ENCODE measurements around the gene B9D2.

The B9D2 gene

DNA sequence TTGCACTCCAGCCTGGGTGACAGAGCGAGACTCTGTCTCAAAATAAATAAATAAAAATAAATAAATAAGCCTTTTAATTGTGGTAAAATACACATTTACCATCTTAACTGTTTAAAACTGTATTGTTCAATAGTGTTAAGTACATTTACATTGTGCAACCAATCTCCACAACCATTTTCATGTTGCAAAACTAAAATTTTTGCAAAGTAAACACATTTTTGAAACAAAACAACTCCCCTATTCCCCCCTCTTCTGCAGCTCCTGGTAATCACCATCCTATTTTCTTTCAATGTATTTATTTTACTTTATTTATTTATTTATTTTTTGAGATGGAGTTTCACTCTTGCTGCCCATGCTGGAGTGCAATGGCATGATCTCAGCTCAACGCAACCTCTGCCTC lies 5.8 kb upstream of the B9D2 start:
- Histone ChIP-seq H3K4me1 (ENCODE audit: control insufficient read depth, insufficient read depth, low read length) (no peaks in the 10 kb centered on the region), H3K9me3 (ENCODE audit: control insufficient read depth, insufficient read depth, low read length) (no peaks in the 10 kb centered on the region), H3K4me3 (ENCODE audit: low read depth, low read length) (no peak overlapping the region), H3K27ac (ENCODE audit: low read depth, low read length) (no peak overlapping the region), H3K27me3 (ENCODE audit: control insufficient read depth, insufficient read depth, low read length) (no peaks in the 10 kb centered on the region), H3K36me3 (ENCODE audit: control insufficient read depth, insufficient read depth, low read length) (no peaks in the 10 kb centered on the region), H3K9ac (ENCODE audit: low read depth, low read length) (no peak overlapping the region)

DNA sequence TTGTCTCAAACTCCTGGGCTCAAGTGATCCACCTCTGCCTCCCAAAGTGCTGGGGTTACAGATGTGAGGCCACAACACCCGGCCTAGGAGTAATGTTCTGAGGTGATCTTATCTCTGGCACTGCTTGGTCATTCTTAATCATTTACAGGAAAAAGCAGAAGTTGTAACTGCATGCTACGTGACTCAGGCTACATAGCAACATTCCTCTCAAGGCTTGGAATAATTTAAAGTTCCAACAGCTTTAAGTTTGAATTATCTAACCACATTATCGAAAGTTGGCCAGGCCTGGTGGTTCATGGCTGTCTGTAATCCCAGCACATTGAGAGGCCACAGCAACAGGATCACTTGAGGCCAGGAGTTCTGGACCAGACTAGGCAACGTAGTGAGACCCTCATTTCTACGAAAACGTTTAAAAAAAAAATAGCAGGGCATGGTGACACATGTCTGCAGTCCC lies 3.9 kb upstream of the B9D2 start:
- Histone ChIP-seq H3K9me3 (ENCODE audit: control insufficient read depth, insufficient read depth, low read length) (no peaks in the 10 kb centered on the region), H3K4me1 (ENCODE audit: control insufficient read depth, insufficient read depth, low read length) (peaks cover 8% of the 10 kb centered on the region), H3K36me3 (ENCODE audit: control insufficient read depth, insufficient read depth, low read length) (no peaks in the 10 kb centered on the region), H3K27me3 (ENCODE audit: control insufficient read depth, insufficient read depth, low read length) (no peaks in the 10 kb centered on the region), H3K4me3 (ENCODE audit: low read depth, low read length) (no peak overlapping the region), H3K27ac (ENCODE audit: low read depth, low read length) (no peak overlapping the region), H3K9ac (ENCODE audit: low read depth, low read length) (no peak overlapping the region)

DNA sequence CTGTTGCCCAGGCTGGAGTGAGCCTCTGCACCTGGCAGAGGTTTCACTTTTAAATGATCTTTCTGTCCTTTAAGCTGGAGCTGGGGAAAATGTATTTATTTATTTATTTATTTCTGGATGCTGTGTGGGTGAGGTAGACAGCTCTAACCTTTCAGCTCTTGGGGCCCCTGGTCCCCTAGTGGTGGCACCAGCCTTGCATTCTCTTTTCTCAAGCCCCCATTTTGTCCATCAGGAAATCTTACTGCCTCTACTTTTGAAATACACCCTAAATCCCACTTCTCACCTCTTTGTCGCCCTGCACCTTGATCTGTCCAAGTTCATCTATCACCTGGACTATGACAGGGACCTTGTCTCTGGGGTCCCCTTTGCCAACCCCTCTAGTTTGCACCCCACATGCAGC lies 2.1 kb upstream of the B9D2 start:
- no peak overlapping the region for H3K9ac ChIP-seq (ENCODE audit: low read depth, low read length)
- peaks cover 8% of the 10 kb centered on the region for H3K4me1 ChIP-seq (ENCODE audit: control insufficient read depth, insufficient read depth, low read length)
- H3K27ac ChIP-seq (ENCODE audit: low read depth, low read length): no peak overlapping the region
- no peaks in the 10 kb centered on the region for H3K36me3 ChIP-seq (ENCODE audit: control insufficient read depth, insufficient read depth, low read length)
- H3K9me3 ChIP-seq (ENCODE audit: control insufficient read depth, insufficient read depth, low read length): no peaks in the 10 kb centered on the region
- no peaks in the 10 kb centered on the region for H3K27me3 ChIP-seq (ENCODE audit: control insufficient read depth, insufficient read depth, low read length)
- no peak overlapping the region for H3K4me3 ChIP-seq (ENCODE audit: low read depth, low read length)

DNA sequence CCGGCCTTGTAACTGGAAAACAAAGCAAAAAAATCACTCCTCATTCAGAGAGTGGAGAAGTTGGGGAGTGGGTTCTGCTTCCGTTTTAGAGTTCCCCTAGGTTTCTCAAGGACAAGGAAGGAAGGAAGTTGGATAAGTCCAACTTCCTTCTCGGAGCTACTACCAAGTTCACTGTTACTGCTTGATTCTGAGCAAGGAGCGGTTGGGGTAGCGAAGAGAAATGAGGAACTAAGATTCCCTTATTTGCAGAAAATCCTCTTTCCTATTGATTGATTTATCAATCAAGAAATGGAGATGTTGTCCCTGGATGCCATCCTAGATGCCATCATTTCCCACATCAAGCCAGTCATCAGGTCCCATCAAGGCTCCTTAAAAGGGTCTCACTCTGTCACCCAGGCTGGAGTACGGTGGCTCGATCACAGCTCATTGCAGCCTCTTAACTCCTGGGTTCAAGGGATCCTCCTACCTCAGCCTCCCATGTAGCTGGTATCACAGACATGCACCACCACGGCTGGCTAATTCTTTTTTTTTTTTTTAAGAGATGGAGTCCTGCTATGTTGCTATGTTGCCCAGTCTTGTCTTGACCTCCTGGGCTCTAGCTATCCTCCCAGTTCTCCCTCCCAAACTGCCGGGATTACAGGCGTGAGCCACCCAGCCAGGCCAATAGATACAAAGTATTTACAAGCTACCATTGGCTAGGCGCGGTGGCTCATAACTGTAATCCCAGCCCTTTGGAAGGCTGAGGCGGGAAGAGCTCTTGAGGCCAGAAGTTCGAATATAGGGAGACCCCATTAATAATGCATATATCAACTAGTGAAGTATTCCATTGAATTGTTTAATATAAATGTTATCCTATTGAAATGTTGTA lies 809 bp upstream of the B9D2 start:
- Histone ChIP-seq H3K36me3 (ENCODE audit: control insufficient read depth, insufficient read depth, low read length) (no peaks in the 10 kb centered on the region), H3K27me3 (ENCODE audit: control insufficient read depth, insufficient read depth, low read length) (no peaks in the 10 kb centered on the region), H3K4me1 (ENCODE audit: control insufficient read depth, insufficient read depth, low read length) (peaks cover 8% of the 10 kb centered on the region), H3K9me3 (ENCODE audit: control insufficient read depth, insufficient read depth, low read length) (no peaks in the 10 kb centered on the region), H3K27ac (ENCODE audit: low read depth, low read length) (peak overlapping the region; percentile 97), H3K4me3 (ENCODE audit: low read depth, low read length) (peak overlapping the region; percentile 97), H3K9ac (ENCODE audit: low read depth, low read length) (peak overlapping the region; percentile 97)

DNA sequence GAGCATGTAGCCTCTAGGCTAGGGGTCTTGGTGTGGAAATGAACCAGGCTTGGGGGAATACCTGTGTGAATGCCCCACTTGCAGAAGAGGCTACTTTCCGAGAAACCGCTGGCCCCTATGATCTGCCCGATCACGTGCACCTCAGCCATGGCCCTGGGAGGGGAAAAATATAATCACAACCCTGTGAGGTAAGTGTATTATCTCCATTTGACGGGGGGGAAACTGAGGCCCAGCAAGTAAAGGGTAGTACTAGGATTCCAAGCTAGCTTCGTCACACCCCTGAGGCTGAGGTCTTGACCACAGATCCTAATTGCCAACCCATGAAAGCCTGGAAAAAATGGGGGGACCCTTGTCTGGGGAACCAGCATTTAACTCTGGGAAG lies 587 bp downstream of the B9D2 start:
- no peaks in the 10 kb centered on the region for H3K9me3 ChIP-seq (ENCODE audit: control insufficient read depth, insufficient read depth, low read length)
- H3K27ac ChIP-seq (ENCODE audit: low read depth, low read length): peak overlapping the region; percentile 97
- no peaks in the 10 kb centered on the region for H3K36me3 ChIP-seq (ENCODE audit: control insufficient read depth, insufficient read depth, low read length)
- H3K4me3 ChIP-seq (ENCODE audit: low read depth, low read length): peak overlapping the region; percentile 97
- peak overlapping the region; percentile 53; the same call in 1 of the 2 replicates for H3K9ac ChIP-seq (ENCODE audit: low read depth, low read length)
- H3K4me1 ChIP-seq (ENCODE audit: control insufficient read depth, insufficient read depth, low read length): peaks cover 8% of the 10 kb centered on the region
- no peaks in the 10 kb centered on the region for H3K27me3 ChIP-seq (ENCODE audit: control insufficient read depth, insufficient read depth, low read length)

DNA sequence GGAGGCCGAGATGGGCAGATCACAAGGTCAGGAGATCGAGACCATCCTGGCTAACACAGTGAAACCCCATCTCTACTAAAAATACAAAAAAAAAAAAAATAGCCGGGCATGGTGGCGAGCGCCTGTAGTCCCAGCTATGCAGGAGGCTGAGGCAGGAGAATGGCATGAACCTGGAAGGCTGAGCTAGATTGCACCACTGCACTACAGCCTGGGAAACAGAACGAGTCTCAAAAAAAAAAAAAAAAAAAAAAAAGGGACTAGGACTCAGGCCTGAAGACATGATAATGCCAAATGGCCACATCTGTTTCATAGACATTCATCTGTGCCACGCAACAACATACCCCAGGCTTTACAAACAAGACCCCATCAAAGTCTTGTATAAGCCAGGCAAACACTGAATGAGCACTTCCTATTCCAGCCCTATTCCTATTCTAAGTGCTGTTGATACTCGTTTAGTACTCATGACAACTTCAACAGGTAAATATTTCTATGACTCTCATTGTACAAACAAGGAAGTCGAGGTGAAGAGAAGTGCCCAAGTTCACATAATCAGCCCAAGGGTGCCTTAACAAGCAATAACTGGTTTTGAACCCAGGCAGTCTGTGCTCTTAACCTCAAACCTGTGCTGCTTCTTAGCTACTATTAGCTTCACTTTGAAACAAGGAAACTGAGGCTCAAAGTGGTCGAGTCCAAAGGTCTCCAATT lies 1.7 kb downstream of the B9D2 start:
- no peaks in the 10 kb centered on the region for H3K36me3 ChIP-seq (ENCODE audit: control insufficient read depth, insufficient read depth, low read length)
- no peak overlapping the region for H3K4me3 ChIP-seq (ENCODE audit: low read depth, low read length)
- no peaks in the 10 kb centered on the region for H3K27me3 ChIP-seq (ENCODE audit: control insufficient read depth, insufficient read depth, low read length)
- H3K9ac ChIP-seq (ENCODE audit: low read depth, low read length): no peak overlapping the region
- H3K9me3 ChIP-seq (ENCODE audit: control insufficient read depth, insufficient read depth, low read length): no peaks in the 10 kb centered on the region
- H3K4me1 ChIP-seq (ENCODE audit: control insufficient read depth, insufficient read depth, low read length): peaks cover 8% of the 10 kb centered on the region
- H3K27ac ChIP-seq (ENCODE audit: low read depth, low read length): no peak overlapping the region

DNA sequence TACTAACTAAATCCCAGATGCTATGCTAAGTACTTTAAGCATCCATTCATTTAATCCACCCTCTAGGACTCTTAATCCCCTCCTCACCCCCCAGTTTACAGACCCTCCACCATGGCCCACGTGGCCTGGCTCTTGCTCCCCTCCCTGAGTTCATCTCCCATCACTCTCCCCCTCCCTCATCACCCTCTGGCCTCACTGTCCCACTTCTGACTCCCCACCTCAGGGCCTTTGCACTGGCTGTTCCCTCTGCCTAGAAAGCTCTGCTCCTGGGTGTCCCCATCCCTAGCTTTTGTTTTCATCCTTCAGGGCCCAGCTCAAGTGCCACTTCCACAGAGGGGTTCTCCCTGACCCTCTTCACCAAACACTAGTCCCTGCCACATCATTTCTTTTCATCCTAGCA lies 4.2 kb downstream of the B9D2 start:
- H3K27ac ChIP-seq (ENCODE audit: low read depth, low read length): no peak overlapping the region
- H3K9me3 ChIP-seq (ENCODE audit: control insufficient read depth, insufficient read depth, low read length): no peaks in the 10 kb centered on the region
- no peaks in the 10 kb centered on the region for H3K27me3 ChIP-seq (ENCODE audit: control insufficient read depth, insufficient read depth, low read length)
- no peak overlapping the region for H3K4me3 ChIP-seq (ENCODE audit: low read depth, low read length)
- no peak overlapping the region for H3K9ac ChIP-seq (ENCODE audit: low read depth, low read length)
- no peaks in the 10 kb centered on the region for H3K36me3 ChIP-seq (ENCODE audit: control insufficient read depth, insufficient read depth, low read length)
- H3K4me1 ChIP-seq (ENCODE audit: control insufficient read depth, insufficient read depth, low read length): peaks cover 8% of the 10 kb centered on the region

DNA sequence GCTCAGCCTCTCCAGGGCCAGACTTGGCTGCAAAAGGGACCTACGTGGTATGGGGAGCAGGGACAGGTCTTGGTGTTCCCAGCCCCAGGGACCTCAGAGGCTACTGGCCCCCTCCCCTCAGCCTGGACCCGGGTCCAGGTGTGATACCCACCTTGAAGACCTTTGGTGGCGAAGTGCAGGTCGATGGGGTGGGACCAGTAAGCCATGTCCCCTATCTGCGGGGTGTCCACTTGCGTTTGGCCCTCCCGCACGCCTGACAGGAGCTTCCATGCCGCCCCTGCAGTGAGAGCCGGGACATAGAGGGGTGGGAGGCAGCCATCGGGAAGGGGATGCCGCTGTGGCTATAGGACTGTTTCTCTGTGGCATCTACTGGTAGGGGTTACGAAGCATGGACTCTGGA lies 6.2 kb downstream of the B9D2 start:
- H3K4me3 ChIP-seq (ENCODE audit: low read depth, low read length): no peak overlapping the region
- no peaks in the 10 kb centered on the region for H3K4me1 ChIP-seq (ENCODE audit: control insufficient read depth, insufficient read depth, low read length)
- H3K9me3 ChIP-seq (ENCODE audit: control insufficient read depth, insufficient read depth, low read length): no peaks in the 10 kb centered on the region
- peaks cover 7% of the 10 kb centered on the region for H3K27me3 ChIP-seq (ENCODE audit: control insufficient read depth, insufficient read depth, low read length)
- no peak overlapping the region for H3K27ac ChIP-seq (ENCODE audit: low read depth, low read length)
- H3K36me3 ChIP-seq (ENCODE audit: control insufficient read depth, insufficient read depth, low read length): no peaks in the 10 kb centered on the region
- H3K9ac ChIP-seq (ENCODE audit: low read depth, low read length): no peak overlapping the region

DNA sequence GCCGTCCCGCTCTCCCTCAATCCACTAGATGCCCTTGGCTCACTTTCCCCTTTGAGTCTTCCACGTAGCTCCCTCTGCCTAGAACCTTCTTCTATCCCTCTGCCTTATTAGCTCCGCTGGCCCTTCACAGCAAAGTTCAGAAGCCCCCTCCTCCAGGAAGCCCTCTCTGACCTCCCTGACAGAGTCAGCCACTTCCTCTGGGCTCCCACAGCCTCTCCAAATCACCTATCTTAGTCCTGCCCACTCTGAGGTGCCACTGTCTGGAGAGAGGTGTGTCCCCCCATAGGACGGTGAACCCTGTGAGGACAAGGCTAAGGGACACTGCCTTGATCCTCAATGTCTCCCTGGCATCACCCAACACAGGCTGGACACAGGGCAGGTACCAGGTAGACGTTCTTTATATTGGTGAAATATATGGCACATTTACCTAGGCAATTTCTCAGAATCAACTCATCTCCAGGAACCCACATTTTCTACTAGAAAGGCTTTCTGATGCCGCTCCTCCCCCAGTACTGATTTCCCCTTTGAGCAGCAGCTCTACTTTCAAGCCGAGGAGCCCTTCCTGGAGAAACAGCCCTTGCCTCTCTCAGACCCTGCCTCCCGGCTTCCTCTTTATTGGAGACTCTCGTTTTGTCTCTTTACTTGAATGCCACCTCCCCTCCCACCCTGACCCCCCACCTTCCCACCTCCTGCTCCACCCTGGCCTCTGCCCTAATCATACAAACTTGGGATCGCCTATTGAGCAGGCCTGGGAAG lies 6.8 kb downstream of the B9D2 start:
- Histone ChIP-seq H3K4me1 (ENCODE audit: control insufficient read depth, insufficient read depth, low read length) (no peaks in the 10 kb centered on the region), H3K9me3 (ENCODE audit: control insufficient read depth, insufficient read depth, low read length) (no peaks in the 10 kb centered on the region), H3K4me3 (ENCODE audit: low read depth, low read length) (no peak overlapping the region), H3K27ac (ENCODE audit: low read depth, low read length) (no peak overlapping the region), H3K9ac (ENCODE audit: low read depth, low read length) (no peak overlapping the region), H3K27me3 (ENCODE audit: control insufficient read depth, insufficient read depth, low read length) (peaks cover 13% of the 10 kb centered on the region), H3K36me3 (ENCODE audit: control insufficient read depth, insufficient read depth, low read length) (no peaks in the 10 kb centered on the region)

DNA sequence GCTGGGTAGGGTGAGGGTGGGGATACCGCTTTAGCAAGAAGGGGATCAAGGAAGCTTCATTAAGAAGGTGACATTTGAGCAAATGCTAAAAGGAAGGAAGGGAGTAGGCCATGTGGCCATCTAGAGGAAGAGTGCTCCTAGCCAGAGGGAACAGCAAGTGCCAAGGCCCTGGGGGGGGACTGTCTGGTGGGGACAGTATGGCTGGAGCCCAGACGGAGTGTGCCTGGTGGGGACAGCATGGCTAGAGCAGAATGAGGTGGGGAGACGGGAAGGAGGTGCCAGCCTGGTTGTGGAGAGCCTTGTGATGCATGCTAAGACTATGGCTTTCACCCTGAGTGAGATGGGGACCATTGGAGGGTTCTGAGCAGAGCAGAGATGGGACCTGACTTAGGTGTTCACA lies 8.1 kb downstream of the B9D2 start:
- H3K27me3 ChIP-seq (ENCODE audit: control insufficient read depth, insufficient read depth, low read length): peaks cover 27% of the 10 kb centered on the region
- no peaks in the 10 kb centered on the region for H3K4me1 ChIP-seq (ENCODE audit: control insufficient read depth, insufficient read depth, low read length)
- no peaks in the 10 kb centered on the region for H3K36me3 ChIP-seq (ENCODE audit: control insufficient read depth, insufficient read depth, low read length)
- H3K4me3 ChIP-seq (ENCODE audit: low read depth, low read length): no peak overlapping the region
- H3K9ac ChIP-seq (ENCODE audit: low read depth, low read length): no peak overlapping the region
- H3K27ac ChIP-seq (ENCODE audit: low read depth, low read length): no peak overlapping the region
- H3K9me3 ChIP-seq (ENCODE audit: control insufficient read depth, insufficient read depth, low read length): no peaks in the 10 kb centered on the region

DNA sequence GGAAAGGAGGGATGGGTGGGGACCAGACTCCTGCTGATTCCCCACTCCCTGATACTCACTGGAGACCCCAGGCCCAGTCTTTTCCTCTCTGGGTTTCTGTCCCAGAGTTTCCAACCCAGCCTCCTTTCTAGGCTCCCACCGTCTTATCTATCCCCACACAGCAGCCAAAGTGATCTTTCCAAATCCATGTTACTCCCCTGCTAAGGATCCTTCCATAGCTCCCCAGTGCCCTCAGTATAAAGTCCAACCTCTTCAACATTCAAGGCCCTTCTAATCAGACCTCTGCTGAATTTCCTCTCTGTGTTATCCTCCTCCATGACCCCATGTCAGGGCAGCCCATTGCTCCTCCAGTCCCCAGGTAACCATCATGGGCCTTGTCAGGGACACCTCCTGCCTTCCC lies 8.9 kb downstream of the B9D2 start:
- no peaks in the 10 kb centered on the region for H3K9me3 ChIP-seq (ENCODE audit: control insufficient read depth, insufficient read depth, low read length)
- H3K4me3 ChIP-seq (ENCODE audit: low read depth, low read length): no peak overlapping the region
- no peak overlapping the region for H3K27ac ChIP-seq (ENCODE audit: low read depth, low read length)
- no peak overlapping the region for H3K9ac ChIP-seq (ENCODE audit: low read depth, low read length)
- no peaks in the 10 kb centered on the region for H3K4me1 ChIP-seq (ENCODE audit: control insufficient read depth, insufficient read depth, low read length)
- no peaks in the 10 kb centered on the region for H3K36me3 ChIP-seq (ENCODE audit: control insufficient read depth, insufficient read depth, low read length)
- peaks cover 34% of the 10 kb centered on the region for H3K27me3 ChIP-seq (ENCODE audit: control insufficient read depth, insufficient read depth, low read length)
